Adrenal gland (tissue), 12 donors: ENCODE results near the gene C8A. TPM values are rescaled to one million over a fixed set of nuclear protein-coding genes. Genes with fewer than 3 reads are reported as not detected.

Source experiments
- DNase-seq, 7 donors: peaks; one replicate each; pipeline ENCODE4 v3.0.0-alpha.2; 2019 to 2020
- H3K27ac ChIP-seq, 5 donors: fragments of 200-600 bp; sonication (generic) in 4 of 5; 1 replicate in 3 of 5; 2 replicates in 2 of 5; pipeline versions ENCODE4 v1.5.1 to v1.8.0; 2016 to 2020; ENCODE audit warnings: mild to moderate bottlenecking in 1 of 5
- H3K27me3 ChIP-seq: fragments of 200-600 bp; 2 replicates; pipeline ENCODE4 v1.8.0; 2021
- H3K36me3 ChIP-seq, 2 donors: fragments of 200-600 bp; replicated peaks in 1 of 2; 1 replicate in 1 of 2; 2 replicates in 1 of 2; pipeline versions ENCODE4 v1.5.1 to v1.8.0; 2018 to 2022
- H3K4me1 ChIP-seq, 2 donors: fragments of 200-600 bp; replicated peaks in 1 of 2; 1 replicate in 1 of 2; 2 replicates in 1 of 2; pipeline versions ENCODE4 v1.5.1 to v1.8.0; 2018 to 2021
- H3K4me3 ChIP-seq, 4 donors: fragments of 200-600 bp; sonication (generic) in 3 of 4; one replicate each; pipeline ENCODE4 v1.5.1; 2016 to 2018
- H3K9me3 ChIP-seq, 3 donors: fragments of 200-600 bp; sonication (generic) in 1 of 3; replicated peaks in 1 of 3; 1 replicate in 2 of 3; 2 replicates in 1 of 3; pipeline versions ENCODE4 v1.5.1 to v1.8.0; 2016 to 2021
- CTCF ChIP-seq, 6 experiments: fragments of 450-650 bp in 4 of 6; fragments of 200-600 bp in 2 of 6; sonication (generic) in 1 of 6; IDR thresholded peaks; 1 replicate in 5 of 6; 2 replicates in 1 of 6; pipeline versions ENCODE4 v1.5.1 to v1.8.0; 2016 to 2021; ENCODE audit warnings: antibody characterized with exemption in 6 of 6, mild to moderate bottlenecking in 2 of 6, moderate library complexity in 1 of 6
- POLR2A ChIP-seq, 2 donors: fragments of 450-650 bp; IDR thresholded peaks; one replicate each; pipeline ENCODE4 v1.6.1; 2017; ENCODE audit warnings: antibody characterized with exemption in 2 of 2, mild to moderate bottlenecking in 2 of 2, moderate library complexity in 1 of 2
- WGBS, 4 donors: extraction: QIAGEN DNeasy Blood & Tissue Kit in 2 of 4; methylation state at CpG; one replicate each; pipeline versions ENCODE4 v1.1.5 to v1.1.7; 2013 to 2017; 5-methylcytosine and 5-hydroxymethylcytosine counted together
- intact Hi-C, 2 donors: fragments of 100-400 bp; cut with DNase I; formaldehyde crosslinking; loops; one replicate each; pipeline versions ENCODE4 v1.14.1 to v1.15.0; 2022 to 2023
- polyA plus RNA-seq, 3 donors: library from polyadenylated mRNA; stranded (reverse); fragments of 200-250 nt in 2 of 3; fragments of 350-450 nt in 1 of 3; fragmentation: Illumina TruSeq in 1 of 3; extraction: RNeasy Lipid Tissue Mini Kit (QIAGEN cat#74804) in 1 of 3; gene quantifications; one replicate each; pipeline ENCODE4 v1.2.3, GENCODE V29; 2013 to 2014
- total RNA-seq, 9 donors: library from RNA; depleted of rRNA in 4 of 9; stranded (reverse); fragments of >200 nt in 4 of 9; fragments of 120-200 nt in 1 of 9; fragmentation: NEBNext Ultra II Directional in 1 of 9; extraction: Animal tissue kit (Norgen Biotek cat#: 25700) in 1 of 9; gene quantifications; one replicate each; pipeline versions ENCODE4 v1.1.0 to v1.2.4, GENCODE V29; 2013 to 2023
- donor health status: healthy with polysubstance abuse.
- donor health status: Bipolar disorder and iron deficiency.
- donor health status: DM: yes; HTN: yes; CAD: no.
- donor health status: DM: no; HTN: no; CAD: no.
- donor health status: DM: no; HTN: no; CAD: no.
- donor health status: DM: yes; HTN: yes; CAD: no.

C8A gene
- total and polyA plus RNA-seq, 12 donors: 0.07 TPM; not detected in 10

GRCh38 chr1:56859287-56859686, 4.7 kb downstream of the C8A start:
- no peak for DNase-seq
- Histone ChIP-seq H3K4me1 (no peaks in the 10 kb centered on the region), H3K36me3 (no peaks in the 10 kb centered on the region), H3K9me3 (no peaks in the 10 kb centered on the region), H3K4me3 (no peak overlapping the region), H3K27ac (no peak overlapping the region), H3K27me3 (no peaks in the 10 kb centered on the region)
- TF ChIP-seq CTCF (IDR thresholded peaks at IDR 0.05) (no peak), POLR2A (IDR thresholded peaks at IDR 0.05) (no peak)
- intact Hi-C loops: no loop called here

- 56 to 70% (median 65%) methylated on average over 3 of the region's 3 CpGs for whole genome bisulfite sequencing, 4 donors
- Histone ChIP-seq H3K9me3 (no peaks in the 10 kb centered on the region), H3K4me1 (no peaks in the 10 kb centered on the region), H3K4me3 (no peak overlapping the region), H3K27ac (no peak overlapping the region), H3K36me3 (no peaks in the 10 kb centered on the region), H3K27me3 (no peaks in the 10 kb centered on the region)
- TF ChIP-seq POLR2A (IDR thresholded peaks at IDR 0.05): no peak
- intact Hi-C loops: no loop called here
- no peak for DNase-seq
Measured at GRCh38 chr1:56863265-56863992, 8.8 kb downstream of the C8A start.

- Histone ChIP-seq H3K4me3 (no peak overlapping the region), H3K27ac (no peak overlapping the region), H3K36me3 (no peaks in the 10 kb centered on the region), H3K4me1 (no peaks in the 10 kb centered on the region), H3K27me3 (no peaks in the 10 kb centered on the region), H3K9me3 (no peaks in the 10 kb centered on the region)
- 47 to 66% (median 60%) methylated on average over 2 of the region's 2 CpGs for WGBS, 4 donors
- TF ChIP-seq CTCF (IDR thresholded peaks at IDR 0.05): no peak
- no peak for TF ChIP-seq POLR2A (IDR thresholded peaks at IDR 0.05)
- DNase-seq: no peak
- intact Hi-C loops: no loop called here
Measured at GRCh38 chr1:56864430-56864829, 9.8 kb downstream of the C8A start.

- intact Hi-C loops: no loop called here
- TF ChIP-seq CTCF (IDR thresholded peaks at IDR 0.05): no peak
- 43 to 74% (median 64%) methylated on average over 2 of the region's 2 CpGs for WGBS, 4 donors
- no peaks in the 10 kb centered on the region for H3K27me3 ChIP-seq
- no peak overlapping the region for H3K4me3 ChIP-seq
- H3K27ac ChIP-seq: no peak overlapping the region
- no peak for DNase-seq
- no peaks in the 10 kb centered on the region for H3K9me3 ChIP-seq
- no peaks in the 10 kb centered on the region for H3K4me1 ChIP-seq
- H3K36me3 ChIP-seq: no peaks in the 10 kb centered on the region
Measured at GRCh38 chr1:56866656-56867055, 12.1 kb downstream of the C8A start.

- H3K4me1 ChIP-seq: no peaks in the 10 kb centered on the region
- H3K27ac ChIP-seq: no peak overlapping the region
- no peak for DNase-seq
- H3K36me3 ChIP-seq: no peaks in the 10 kb centered on the region
- no peaks in the 10 kb centered on the region for H3K27me3 ChIP-seq
- no peak for TF ChIP-seq POLR2A (IDR thresholded peaks at IDR 0.05)
- no peak for TF ChIP-seq CTCF (IDR thresholded peaks at IDR 0.05)
- intact Hi-C loops: no loop called here
- WGBS, 4 donors: 75 to 86% (median 77%) methylated on average over 5 of the region's 5 CpGs
- no peak overlapping the region for H3K4me3 ChIP-seq
- no peaks in the 10 kb centered on the region for H3K9me3 ChIP-seq
Measured at GRCh38 chr1:56867491-56867890, 12.9 kb downstream of the C8A start.
